K562 (cell line): ENCODE measurements around the gene ZNF35. TPM values are rescaled to one million over a fixed set of nuclear protein-coding genes. Genes with fewer than 3 reads are reported as not detected.

Source experiments
- DACH1 ChIP-seq: fragments of 450-650 bp; IDR thresholded peaks from 2 replicates; pipeline ENCODE4 v1.6.1; 2018; ENCODE audit not compliant: partially characterized antibody
- FOXK1 ChIP-seq: sonication (generic); formaldehyde crosslinking; IDR thresholded peaks from 2 replicates; pipeline ENCODE4 v1.8.0; 2022; ENCODE audit warnings: missing genetic modification reagents, mild to moderate bottlenecking, borderline replicate concordance
- HMG20A ChIP-seq: fragments of 450-650 bp; formaldehyde crosslinking; conservative IDR thresholded peaks from 2 replicates; pipeline ENCODE4 v1.4.0; 2020; ENCODE audit warnings: mild to moderate bottlenecking, mixed read lengths
- ILF3 ChIP-seq: fragments of 450-650 bp; IDR thresholded peaks from 2 replicates; pipeline ENCODE4 v1.6.1; 2018; ENCODE audit warnings: antibody characterized with exemption, mild to moderate bottlenecking, moderate library complexity, borderline replicate concordance
- NFYB ChIP-seq: IDR thresholded peaks from 2 replicates; pipeline ENCODE4 v1.6.1; 2011; ENCODE audit warnings: mild to moderate bottlenecking, moderate library complexity; ENCODE audit not compliant: insufficient read length; ENCODE audit errors: extremely low read depth
- NR2C2 ChIP-seq, 2 experiments: fragments of 200-800 bp in 1 of 2; sonication (Bioruptor generic) in 1 of 2; sonication (generic) in 1 of 2; formaldehyde crosslinking in 1 of 2; IDR thresholded peaks; 2 replicates each; pipeline versions ENCODE4 v1.6.1 to v1.8.0; 2016 to 2022; ENCODE audit warnings: mild to moderate bottlenecking in 1 of 2, missing compliant biosample characterization in 1 of 2, missing genetic modification characterization in 1 of 2, missing genetic modification reagents in 1 of 2
- POLR3A ChIP-seq: IDR thresholded peaks from 2 replicates; pipeline ENCODE4 v1.6.1; 2011; ENCODE audit warnings: borderline replicate concordance, mild to moderate bottlenecking, moderate library complexity; ENCODE audit not compliant: insufficient read length, insufficient read depth; ENCODE audit errors: extremely low read depth
- RBM39 ChIP-seq: fragments of 200-400 bp; formaldehyde crosslinking; optimal IDR thresholded peaks from 2 replicates; pipeline ENCODE3; 2018; ENCODE audit warnings: low read depth, low read length
- SRSF1 ChIP-seq: fragments of 200-400 bp; formaldehyde crosslinking; IDR thresholded peaks from 2 replicates; pipeline ENCODE4 v1.6.1; 2017; ENCODE audit warnings: mild to moderate bottlenecking, low read depth, low read length, moderate library complexity
- STAG1 ChIP-seq: sonication (generic); formaldehyde crosslinking; IDR thresholded peaks from 2 replicates; pipeline ENCODE4 v1.5.0; 2020; ENCODE audit warnings: missing genetic modification reagents, borderline replicate concordance
- TAL1 ChIP-seq: fragments of 450-650 bp; IDR thresholded peaks from 2 replicates; pipeline ENCODE4 v1.6.1; 2016; ENCODE audit warnings: mild to moderate bottlenecking
- TRIM28 ChIP-seq: fragments of 450-650 bp; IDR thresholded peaks from 2 replicates; pipeline ENCODE4 v1.6.1; 2017
- ZBTB33 ChIP-seq: sonication (generic); formaldehyde crosslinking; IDR thresholded peaks from 2 replicates; pipeline ENCODE4 v1.8.1; 2023; ENCODE audit warnings: mild to moderate bottlenecking, missing genetic modification reagents
- ZKSCAN3 ChIP-seq: fragments of 250-450 bp; sonication (Bioruptor Pico); IDR thresholded peaks from 2 replicates; pipeline ENCODE4 v1.4.0; 2020
- ZNF146 ChIP-seq: IDR thresholded peaks from one replicate; pipeline ENCODE4 v1.6.1; 2018; ENCODE audit warnings: missing compliant biosample characterization; ENCODE audit not compliant: unreplicated experiment
- ZNF551 ChIP-seq: fragments of 250-450 bp; sonication (Bioruptor Pico); IDR thresholded peaks from 2 replicates; pipeline ENCODE4 v1.5.0; 2021; ENCODE audit warnings: mild to moderate bottlenecking, moderate library complexity
- ZNF778 ChIP-seq: fragments of 450-650 bp; formaldehyde crosslinking; IDR thresholded peaks from 2 replicates; pipeline ENCODE4 v1.4.0; 2020; ENCODE audit warnings: mild to moderate bottlenecking, moderate library complexity
- polyA plus RNA-seq, 8 experiments: library from polyadenylated mRNA; depleted of rRNA in 4 of 8; stranded (reverse) in 5 of 8; unstranded in 3 of 8; fragments of >200 nt; fragmentation: Nextera tagmentation in 2 of 8; fragmentation: Illumina TruSeq in 1 of 8; extraction: Ambion mirVana in 2 of 8; extraction: Trizol in 1 of 8; gene quantifications; 2 replicates each; pipeline versions ENCODE4 v1.2.1 to v1.2.3, GENCODE V29; 2011 to 2014; ENCODE audit warnings: inconsistent platforms in 1 of 8, missing spikeins in 1 of 8
- total RNA-seq, 7 experiments: library from RNA; depleted of rRNA in 6 of 7; stranded (reverse); fragments of >200 nt in 6 of 7; fragmentation: Illumina TruSeq in 2 of 7; extraction: Trizol in 2 of 7; gene quantifications; 2 replicates each; pipeline versions ENCODE4 v1.2.1 to v1.2.3, GENCODE V29; 2011 to 2021; ENCODE audit warnings: low replicate concordance in 1 of 7
- TF ChIP-seq, protein P1 (sequence below): sonication (generic); formaldehyde crosslinking; IDR thresholded peaks from 2 replicates; pipeline ENCODE4 v1.5.0; 2020; ENCODE audit warnings: missing genetic modification reagents
- TF ChIP-seq, protein P2 (sequence below): fragments of 450-650 bp; IDR thresholded peaks from 2 replicates; pipeline ENCODE4 v1.6.1; 2018; ENCODE audit warnings: mild to moderate bottlenecking, low read depth; ENCODE audit not compliant: partially characterized antibody
- TF ChIP-seq, protein P3 (sequence below): IDR thresholded peaks from 2 replicates; pipeline ENCODE4 v1.6.1; 2012; ENCODE audit warnings: low read depth, low read length, improper control_type of control experiment, borderline replicate concordance

ZNF35 gene
- total and polyA plus RNA-seq, 9 of the 15 experiments (the other 6 are each of a cell fraction or from before 2014, with no cell fraction given) = 8.0 to 18.2 (median 14.8) TPM

GRCh38 chr3:44648564-44649229 is at the start of gene ZNF35 (continued):
- no peak for TF ChIP-seq RBM39
- TF ChIP-seq ZNF778 (CRISPR knock-in tag) = no peak
- no peak for TF ChIP-seq POLR3A
- TF ChIP-seq, protein P1, sequence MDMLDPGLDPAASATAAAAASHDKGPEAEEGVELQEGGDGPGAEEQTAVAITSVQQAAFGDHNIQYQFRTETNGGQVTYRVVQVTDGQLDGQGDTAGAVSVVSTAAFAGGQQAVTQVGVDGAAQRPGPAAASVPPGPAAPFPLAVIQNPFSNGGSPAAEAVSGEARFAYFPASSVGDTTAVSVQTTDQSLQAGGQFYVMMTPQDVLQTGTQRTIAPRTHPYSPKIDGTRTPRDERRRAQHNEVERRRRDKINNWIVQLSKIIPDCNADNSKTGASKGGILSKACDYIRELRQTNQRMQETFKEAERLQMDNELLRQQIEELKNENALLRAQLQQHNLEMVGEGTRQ (CRISPR knock-in tag) = no peak
- TF ChIP-seq ILF3 = no peak
- TF ChIP-seq, protein P2, sequence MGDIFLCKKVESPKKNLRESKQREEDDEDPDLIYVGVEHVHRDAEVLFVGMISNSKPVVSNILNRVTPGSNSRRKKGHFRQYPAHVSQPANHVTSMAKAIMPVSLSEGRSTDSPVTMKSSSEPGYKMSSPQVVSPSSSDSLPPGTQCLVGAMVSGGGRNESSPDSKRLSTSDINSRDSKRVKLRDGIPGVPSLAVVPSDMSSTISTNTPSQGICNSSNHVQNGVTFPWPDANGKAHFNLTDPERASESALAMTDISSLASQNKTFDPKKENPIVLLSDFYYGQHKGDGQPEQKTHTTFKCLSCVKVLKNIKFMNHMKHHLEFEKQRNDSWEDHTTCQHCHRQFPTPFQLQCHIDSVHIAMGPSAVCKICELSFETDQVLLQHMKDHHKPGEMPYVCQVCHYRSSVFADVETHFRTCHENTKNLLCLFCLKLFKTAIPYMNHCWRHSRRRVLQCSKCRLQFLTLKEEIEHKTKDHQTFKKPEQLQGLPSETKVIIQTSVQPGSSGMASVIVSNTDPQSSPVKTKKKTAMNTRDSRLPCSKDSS = no peak
- TF ChIP-seq ZNF551 (CRISPR knock-in tag) = no peak
- TF ChIP-seq NFYB = no peak
- no peak for TF ChIP-seq ZNF146 (CRISPR knock-in tag)
- TF ChIP-seq ZBTB33 = 0 out of 2 replicates have a peak, but pooled peaks have one; percentile 45
- TF ChIP-seq HMG20A (CRISPR knock-in tag) = no peak
- no peak for TF ChIP-seq DACH1
- TF ChIP-seq NR2C2 (CRISPR knock-in tag; IDR thresholded peaks at IDR 0.05) = 0 out of 2 replicates have a peak, but pooled peaks have one; percentile 62
- peak; percentile 75 for TF ChIP-seq NR2C2 (tag; IDR thresholded peaks at IDR 0.05)
- 0 out of 2 replicates have a peak, but pooled peaks have one; percentile 3 for TF ChIP-seq TAL1
- TF ChIP-seq TRIM28 = no peak
- peak; percentile 90 for TF ChIP-seq SRSF1
- TF ChIP-seq ZKSCAN3 (CRISPR knock-in tag) = no peak
- peak; percentile 63; the same call in 1 of the 2 replicates for TF ChIP-seq FOXK1 (CRISPR knock-in tag)
- no peak for TF ChIP-seq STAG1 (CRISPR knock-in tag)
- TF ChIP-seq, protein P3, sequence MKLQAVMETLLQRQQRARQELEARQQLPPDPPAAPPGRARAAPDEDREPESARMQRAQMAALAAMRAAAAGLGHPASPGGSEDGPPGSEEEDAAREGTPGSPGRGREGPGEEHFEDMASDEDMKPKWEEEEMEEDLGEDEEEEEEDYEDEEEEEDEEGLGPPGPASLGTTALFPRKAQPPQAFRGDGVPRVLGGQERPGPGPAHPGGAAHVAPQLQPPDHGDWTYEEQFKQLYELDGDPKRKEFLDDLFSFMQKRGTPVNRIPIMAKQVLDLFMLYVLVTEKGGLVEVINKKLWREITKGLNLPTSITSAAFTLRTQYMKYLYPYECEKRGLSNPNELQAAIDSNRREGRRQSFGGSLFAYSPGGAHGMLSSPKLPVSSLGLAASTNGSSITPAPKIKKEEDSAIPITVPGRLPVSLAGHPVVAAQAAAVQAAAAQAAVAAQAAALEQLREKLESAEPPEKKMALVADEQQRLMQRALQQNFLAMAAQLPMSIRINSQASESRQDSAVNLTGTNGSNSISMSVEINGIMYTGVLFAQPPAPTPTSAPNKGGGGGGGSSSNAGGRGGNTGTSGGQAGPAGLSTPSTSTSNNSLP = no peak
